IPS-18a (cell line): ENCODE measurements around the gene ITGAE.

Experiments
- H3K27ac ChIP-seq: one replicate; pipeline ENCODE4 v1.5.1; 2013; ENCODE audit warnings: low read length
- H3K27me3 ChIP-seq: one replicate; pipeline ENCODE4 v1.6.1; 2013; ENCODE audit warnings: mild to moderate bottlenecking, low read length; ENCODE audit not compliant: control insufficient read depth, insufficient read depth
- H3K36me3 ChIP-seq: one replicate; pipeline ENCODE4 v1.6.1; 2013; ENCODE audit warnings: low read depth, low read length; ENCODE audit not compliant: control insufficient read depth
- H3K4me1 ChIP-seq: one replicate; pipeline ENCODE4 v1.6.1; 2013; ENCODE audit warnings: low read depth, low read length; ENCODE audit not compliant: control insufficient read depth
- H3K4me3 ChIP-seq: one replicate; pipeline ENCODE4 v1.5.1; 2013; ENCODE audit warnings: low read length
- H3K9ac ChIP-seq: one replicate; pipeline ENCODE4 v1.6.1; 2013; ENCODE audit warnings: mild to moderate bottlenecking, low read length, moderate library complexity
- H3K9me3 ChIP-seq: one replicate; pipeline ENCODE4 v1.6.1; 2013; ENCODE audit warnings: low read depth, low read length; ENCODE audit not compliant: control insufficient read depth

The ITGAE gene

GRCh38 chr17:3768341-3768740 is 32.6 kb downstream of the ITGAE start:
- Histone ChIP-seq H3K27me3 (no peaks in the 10 kb centered on the region), H3K4me3 (no peak overlapping the region), H3K36me3 (no peaks in the 10 kb centered on the region), H3K27ac (no peak overlapping the region), H3K9me3 (no peaks in the 10 kb centered on the region), H3K9ac (no peak overlapping the region), H3K4me1 (no peaks in the 10 kb centered on the region)

GRCh38 chr17:3766779-3767178 is 34.2 kb downstream of the ITGAE start:
- Histone ChIP-seq H3K36me3 (no peaks in the 10 kb centered on the region), H3K4me1 (no peaks in the 10 kb centered on the region), H3K9ac (no peak overlapping the region), H3K27me3 (no peaks in the 10 kb centered on the region), H3K27ac (no peak overlapping the region), H3K4me3 (no peak overlapping the region), H3K9me3 (no peaks in the 10 kb centered on the region)

- no peak overlapping the region for H3K9ac ChIP-seq
- no peaks in the 10 kb centered on the region for H3K9me3 ChIP-seq
- H3K36me3 ChIP-seq: no peaks in the 10 kb centered on the region
- no peak overlapping the region for H3K27ac ChIP-seq
- H3K27me3 ChIP-seq: no peaks in the 10 kb centered on the region
- H3K4me1 ChIP-seq: no peaks in the 10 kb centered on the region
- no peak overlapping the region for H3K4me3 ChIP-seq
These were observed 35.0 kb downstream of the ITGAE start for GRCh38 chr17:3765981-3766380.

- Histone ChIP-seq H3K36me3 (no peaks in the 10 kb centered on the region), H3K9ac (no peak overlapping the region), H3K9me3 (no peaks in the 10 kb centered on the region), H3K27me3 (no peaks in the 10 kb centered on the region), H3K4me3 (no peak overlapping the region), H3K27ac (no peak overlapping the region), H3K4me1 (no peaks in the 10 kb centered on the region)
These were observed 37.2 kb downstream of the ITGAE start for GRCh38 chr17:3763777-3764170.

GRCh38 chr17:3762922-3763776 is 37.8 kb downstream of the ITGAE start:
- Histone ChIP-seq H3K27ac (no peak overlapping the region), H3K9ac (no peak overlapping the region), H3K27me3 (no peaks in the 10 kb centered on the region), H3K4me3 (no peak overlapping the region), H3K9me3 (no peaks in the 10 kb centered on the region), H3K4me1 (no peaks in the 10 kb centered on the region), H3K36me3 (no peaks in the 10 kb centered on the region)

- H3K36me3 ChIP-seq: no peaks in the 10 kb centered on the region
- no peaks in the 10 kb centered on the region for H3K9me3 ChIP-seq
- no peak overlapping the region for H3K27ac ChIP-seq
- H3K9ac ChIP-seq: no peak overlapping the region
- no peaks in the 10 kb centered on the region for H3K27me3 ChIP-seq
- no peaks in the 10 kb centered on the region for H3K4me1 ChIP-seq
- no peak overlapping the region for H3K4me3 ChIP-seq
These were observed 39.0 kb downstream of the ITGAE start for GRCh38 chr17:3761918-3762380.

GRCh38 chr17:3761036-3761917 is 39.7 kb downstream of the ITGAE start:
- no peak overlapping the region for H3K27ac ChIP-seq
- H3K36me3 ChIP-seq: no peaks in the 10 kb centered on the region
- no peak overlapping the region for H3K9ac ChIP-seq
- no peaks in the 10 kb centered on the region for H3K9me3 ChIP-seq
- no peak overlapping the region for H3K4me3 ChIP-seq
- H3K4me1 ChIP-seq: no peaks in the 10 kb centered on the region
- H3K27me3 ChIP-seq: no peaks in the 10 kb centered on the region

GRCh38 chr17:3759597-3760216 is 41.3 kb downstream of the ITGAE start:
- no peaks in the 10 kb centered on the region for H3K4me1 ChIP-seq
- no peaks in the 10 kb centered on the region for H3K9me3 ChIP-seq
- no peak overlapping the region for H3K4me3 ChIP-seq
- H3K27me3 ChIP-seq: no peaks in the 10 kb centered on the region
- H3K9ac ChIP-seq: no peak overlapping the region
- H3K36me3 ChIP-seq: no peaks in the 10 kb centered on the region
- H3K27ac ChIP-seq: no peak overlapping the region

- Histone ChIP-seq H3K9ac (peak overlapping the region; percentile 68), H3K36me3 (no peaks in the 10 kb centered on the region), H3K27ac (no peak overlapping the region), H3K4me1 (no peaks in the 10 kb centered on the region), H3K27me3 (no peaks in the 10 kb centered on the region), H3K9me3 (no peaks in the 10 kb centered on the region), H3K4me3 (peak overlapping the region; percentile 72)
These were observed 45.5 kb downstream of the ITGAE start for GRCh38 chr17:3755335-3756030.

GRCh38 chr17:3754458-3755334 is 46.3 kb downstream of the ITGAE start:
- no peaks in the 10 kb centered on the region for H3K36me3 ChIP-seq
- H3K27ac ChIP-seq: no peak overlapping the region
- no peaks in the 10 kb centered on the region for H3K9me3 ChIP-seq
- no peaks in the 10 kb centered on the region for H3K4me1 ChIP-seq
- peak overlapping the region; percentile 68 for H3K9ac ChIP-seq
- H3K27me3 ChIP-seq: no peaks in the 10 kb centered on the region
- peak overlapping the region; percentile 72 for H3K4me3 ChIP-seq
